Measurements from ENCODE around the gene ZNF573.

The ZNF573 gene

DNA sequence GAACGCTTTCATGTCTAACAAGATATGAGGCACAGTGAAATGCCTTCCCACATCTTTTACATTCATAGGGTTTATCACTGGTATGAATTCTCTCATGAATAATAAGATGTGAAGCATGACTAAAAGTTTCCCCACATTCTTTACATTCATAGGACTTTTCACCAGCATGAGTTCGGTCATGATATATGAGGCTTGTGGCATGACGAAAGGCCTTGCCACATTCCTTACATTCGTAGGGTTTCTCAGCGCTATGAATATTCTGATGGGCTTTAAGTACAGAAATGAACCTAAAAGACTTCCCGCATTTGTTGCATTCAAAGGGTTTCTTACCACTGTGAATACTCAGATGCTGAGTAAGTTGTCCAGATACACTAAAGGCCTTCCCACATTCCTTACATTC, 81.2 kb downstream of the ZNF573 start:
- H3K36me3 ChIP-seq (replicated peaks; ENCODE audit: insufficient read depth, low read length) = no peaks in the 10 kb centered on the region
- no peak overlapping the region for H3K9ac ChIP-seq (ENCODE audit: low read length)
- no peaks in the 10 kb centered on the region for H3K9me3 ChIP-seq (replicated peaks; ENCODE audit: insufficient read depth, low read length)
- H2AFZ ChIP-seq (ENCODE audit: low read length) = no peak overlapping the region
- no peaks in the 10 kb centered on the region for H3F3A ChIP-seq (ENCODE audit: insufficient read depth, low read length)
- H3K27me3 ChIP-seq (replicated peaks; ENCODE audit: insufficient read depth, low read length) = no peaks in the 10 kb centered on the region
- no peak overlapping the region for H3K27ac ChIP-seq (ENCODE audit: low read length)
- no peaks in the 10 kb centered on the region for H3K9me2 ChIP-seq (replicated peaks; ENCODE audit: insufficient read depth, low read length)
- H3K79me2 ChIP-seq (ENCODE audit: low read length) = no peaks in the 10 kb centered on the region
- no peaks in the 10 kb centered on the region for H3K4me1 ChIP-seq (ENCODE audit: low read length)
- H4K20me1 ChIP-seq (ENCODE audit: insufficient read depth, low read length) = no peaks in the 10 kb centered on the region
- no peak overlapping the region for H3K4me3 ChIP-seq (ENCODE audit: low read length)
- no peak overlapping the region for H3K4me2 ChIP-seq (ENCODE audit: low read depth, low read length)
- TF ChIP-seq, protein P1, sequence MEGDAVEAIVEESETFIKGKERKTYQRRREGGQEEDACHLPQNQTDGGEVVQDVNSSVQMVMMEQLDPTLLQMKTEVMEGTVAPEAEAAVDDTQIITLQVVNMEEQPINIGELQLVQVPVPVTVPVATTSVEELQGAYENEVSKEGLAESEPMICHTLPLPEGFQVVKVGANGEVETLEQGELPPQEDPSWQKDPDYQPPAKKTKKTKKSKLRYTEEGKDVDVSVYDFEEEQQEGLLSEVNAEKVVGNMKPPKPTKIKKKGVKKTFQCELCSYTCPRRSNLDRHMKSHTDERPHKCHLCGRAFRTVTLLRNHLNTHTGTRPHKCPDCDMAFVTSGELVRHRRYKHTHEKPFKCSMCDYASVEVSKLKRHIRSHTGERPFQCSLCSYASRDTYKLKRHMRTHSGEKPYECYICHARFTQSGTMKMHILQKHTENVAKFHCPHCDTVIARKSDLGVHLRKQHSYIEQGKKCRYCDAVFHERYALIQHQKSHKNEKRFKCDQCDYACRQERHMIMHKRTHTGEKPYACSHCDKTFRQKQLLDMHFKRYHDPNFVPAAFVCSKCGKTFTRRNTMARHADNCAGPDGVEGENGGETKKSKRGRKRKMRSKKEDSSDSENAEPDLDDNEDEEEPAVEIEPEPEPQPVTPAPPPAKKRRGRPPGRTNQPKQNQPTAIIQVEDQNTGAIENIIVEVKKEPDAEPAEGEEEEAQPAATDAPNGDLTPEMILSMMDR (IDR thresholded peaks at IDR 0.05; ENCODE audit: low read length) = no peak
- TF ChIP-seq EZH2 (optimal IDR thresholded peaks at IDR 0.05; ENCODE audit: low read depth, low read length) (no peak), EZH2phosphoT487 (IDR thresholded peaks at IDR 0.05; ENCODE audit: low read length) (no peak)
- no peak for DNase-seq

DNA sequence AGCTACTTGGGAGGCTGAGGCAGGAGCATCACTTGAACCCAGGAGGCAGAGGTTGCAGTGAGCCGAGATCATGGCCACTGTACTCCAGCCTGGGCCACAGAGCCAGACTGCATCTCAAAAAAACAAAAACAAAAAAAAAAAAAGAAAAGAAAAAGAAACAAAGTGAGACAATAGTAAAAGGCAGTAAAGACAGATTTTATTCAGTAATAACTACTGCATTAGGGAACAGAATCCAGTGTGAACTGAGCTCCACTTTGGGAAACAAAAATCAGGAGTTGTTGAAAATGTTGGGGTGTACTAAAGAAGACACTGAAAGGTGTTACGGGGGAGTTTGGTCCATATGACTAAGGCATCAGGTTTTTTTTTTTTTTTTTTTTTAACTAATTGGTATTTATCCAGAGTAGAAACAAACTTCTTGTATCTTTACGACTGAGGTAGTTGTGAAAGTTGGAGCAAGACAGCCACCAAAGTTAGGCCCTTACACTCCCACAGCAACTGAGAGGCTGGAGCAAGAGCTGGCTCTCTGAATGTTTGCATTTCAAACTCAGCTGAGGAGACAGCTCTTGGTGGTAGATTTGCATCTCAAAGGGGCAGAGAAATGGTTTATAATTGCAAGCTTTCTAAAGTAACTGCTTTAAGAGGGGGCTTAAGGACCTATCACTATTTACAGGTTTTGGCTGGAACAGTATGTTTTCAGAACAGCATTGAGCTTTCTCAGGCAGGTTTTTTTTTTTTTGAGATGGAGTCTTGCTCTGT, 84.1 kb downstream of the ZNF573 start:
- H3K9me3 ChIP-seq (replicated peaks; ENCODE audit: insufficient read depth, low read length) = no peaks in the 10 kb centered on the region
- no peaks in the 10 kb centered on the region for H3K4me1 ChIP-seq (ENCODE audit: low read length)
- H3K27ac ChIP-seq (ENCODE audit: low read length) = no peak overlapping the region
- H3K4me2 ChIP-seq (ENCODE audit: low read depth, low read length) = no peak overlapping the region
- no peaks in the 10 kb centered on the region for H4K20me1 ChIP-seq (ENCODE audit: insufficient read depth, low read length)
- H2AFZ ChIP-seq (ENCODE audit: low read length) = no peak overlapping the region
- H3K4me3 ChIP-seq (ENCODE audit: low read length) = no peak overlapping the region
- TF ChIP-seq, protein P1 (IDR thresholded peaks at IDR 0.05; ENCODE audit: low read length) = no peak
- TF ChIP-seq EZH2 (optimal IDR thresholded peaks at IDR 0.05; ENCODE audit: low read depth, low read length) = no peak
- DNase-seq = no peak
- H3K9ac ChIP-seq (ENCODE audit: low read length) = no peak overlapping the region
- H3F3A ChIP-seq (ENCODE audit: insufficient read depth, low read length) = no peaks in the 10 kb centered on the region
- H3K79me2 ChIP-seq (ENCODE audit: low read length) = no peaks in the 10 kb centered on the region
- H3K27me3 ChIP-seq (replicated peaks; ENCODE audit: insufficient read depth, low read length) = no peaks in the 10 kb centered on the region; the same call in 1 of the 2 replicates
- H3K36me3 ChIP-seq (replicated peaks; ENCODE audit: insufficient read depth, low read length) = no peaks in the 10 kb centered on the region
- no peaks in the 10 kb centered on the region for H3K9me2 ChIP-seq (replicated peaks; ENCODE audit: insufficient read depth, low read length)

DNA sequence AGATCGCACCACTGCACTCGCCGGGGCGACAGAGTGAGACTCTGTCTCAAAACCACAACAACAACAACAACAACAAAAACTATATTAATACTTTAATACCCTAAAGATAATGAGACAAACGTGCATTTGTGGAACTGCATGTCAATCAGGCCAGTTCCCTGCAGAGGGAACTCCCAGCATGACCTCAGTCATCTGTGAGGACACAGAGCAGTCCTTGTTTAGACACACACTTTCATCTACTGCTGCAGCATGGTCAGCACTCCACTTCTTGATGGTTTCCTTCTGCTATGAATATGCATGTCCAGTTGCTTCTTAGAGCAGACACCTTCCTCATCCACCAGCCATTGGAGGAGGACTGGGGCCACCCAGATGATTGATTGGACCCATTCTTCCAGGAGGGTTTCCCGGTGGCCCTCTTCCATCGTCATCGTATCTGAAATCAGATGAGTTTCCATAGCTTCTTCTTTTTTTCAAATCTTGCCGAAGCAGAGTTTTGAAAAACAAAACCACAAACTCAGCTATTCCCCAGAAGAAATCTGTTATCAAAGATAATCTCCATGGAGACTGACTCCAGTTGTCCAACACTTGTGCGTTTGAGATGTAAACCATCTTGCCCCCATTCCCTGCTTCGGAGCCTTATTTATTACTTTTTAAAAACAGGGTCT, 86.3 kb downstream of the ZNF573 start:
- Histone ChIP-seq H3K4me3 (ENCODE audit: low read length) (no peak overlapping the region), H3K27me3 (replicated peaks; ENCODE audit: insufficient read depth, low read length) (no peaks in the 10 kb centered on the region; the same call in 1 of the 2 replicates), H3K4me1 (ENCODE audit: low read length) (no peaks in the 10 kb centered on the region), H3K9me2 (replicated peaks; ENCODE audit: insufficient read depth, low read length) (no peaks in the 10 kb centered on the region), H3F3A (ENCODE audit: insufficient read depth, low read length) (no peaks in the 10 kb centered on the region), H3K9me3 (replicated peaks; ENCODE audit: insufficient read depth, low read length) (no peaks in the 10 kb centered on the region), H3K9ac (ENCODE audit: low read length) (no peak overlapping the region), H4K20me1 (ENCODE audit: insufficient read depth, low read length) (no peaks in the 10 kb centered on the region), H3K79me2 (ENCODE audit: low read length) (no peaks in the 10 kb centered on the region), H2AFZ (ENCODE audit: low read length) (no peak overlapping the region), H3K4me2 (ENCODE audit: low read depth, low read length) (no peak overlapping the region), H3K36me3 (replicated peaks; ENCODE audit: insufficient read depth, low read length) (no peaks in the 10 kb centered on the region), H3K27ac (ENCODE audit: low read length) (no peak overlapping the region)
- no peak for DNase-seq
- no peak for TF ChIP-seq EZH2phosphoT487 (IDR thresholded peaks at IDR 0.05; ENCODE audit: low read length)
- TF ChIP-seq, protein P1 (IDR thresholded peaks at IDR 0.05; ENCODE audit: low read length) = no peak
- TF ChIP-seq EZH2 (optimal IDR thresholded peaks at IDR 0.05; ENCODE audit: low read depth, low read length) = no peak
